D341Med (cell line): ENCODE results near the gene MN1.
A peak's percentile ranks its signal among the peaks of the same experiment; 100 is the strongest.

Source experiments
- DNase-seq: peaks from one replicate; pipeline ENCODE4 v3.0.0; 2012; ENCODE audit warnings: low spot score

The MN1 gene

GRCh38 chr22:27827604-27828587 is 26.3 kb upstream of the MN1 start:
- no peak for DNase-seq

GRCh38 chr22:27825174-27825573 is 23.6 kb upstream of the MN1 start:
- no peak for DNase-seq

GRCh38 chr22:27823221-27823620 is 21.7 kb upstream of the MN1 start:
- no peak for DNase-seq

GRCh38 chr22:27820896-27821866 is 19.6 kb upstream of the MN1 start:
- DNase-seq = no peak

GRCh38 chr22:27816552-27816951 is 15.0 kb upstream of the MN1 start:
- no peak for DNase-seq

GRCh38 chr22:27815826-27816530 is 14.4 kb upstream of the MN1 start:
- no peak for DNase-seq

- no peak for DNase-seq
Measured at GRCh38 chr22:27814993-27815392, 13.4 kb upstream of the MN1 start.

- DNase-seq = no peak
Measured at GRCh38 chr22:27811778-27812177, 10.2 kb upstream of the MN1 start.

- DNase-seq = no peak
Measured at GRCh38 chr22:27810609-27811151, 9.1 kb upstream of the MN1 start.

GRCh38 chr22:27809700-27810608 is 8.4 kb upstream of the MN1 start:
- DNase-seq = no peak

GRCh38 chr22:27809226-27809603 is 7.7 kb upstream of the MN1 start:
- no peak for DNase-seq

- DNase-seq = no peak
Measured at GRCh38 chr22:27808451-27809225, 7.1 kb upstream of the MN1 start.

- no peak for DNase-seq
Measured at GRCh38 chr22:27805841-27806240, 4.3 kb upstream of the MN1 start.

GRCh38 chr22:27804470-27805297 is 3.1 kb upstream of the MN1 start:
- peak; percentile 89 for DNase-seq

GRCh38 chr22:27803841-27804415 is 2.4 kb upstream of the MN1 start:
- no peak for DNase-seq

- DNase-seq = no peak
Measured at GRCh38 chr22:27802346-27803073, 954 bp upstream of the MN1 start.

GRCh38 chr22:27801202-27801615 is 347 bp downstream of the MN1 start:
- peak; percentile 77 for DNase-seq
